ENCODE data around the gene MRPL58.

- TF ChIP-seq CTCF (IDR thresholded peaks at IDR 0.05 in 2 of 3, conservative IDR thresholded peaks at IDR 0.05 in 1 of 3; ENCODE audit: control insufficient read depth in 2 of 3, extremely low read depth in 1 of 3, insufficient read depth in 1 of 3, low read depth in 3 of 3, low read length in 3 of 3): no peak
- no peak for TF ChIP-seq POLR2AphosphoS5 (IDR thresholded peaks at IDR 0.05; ENCODE audit: low read length)
- no peak for TF ChIP-seq CBX3 (IDR thresholded peaks at IDR 0.05; ENCODE audit: borderline replicate concordance, low read depth)
- no peak for TF ChIP-seq REST (IDR thresholded peaks at IDR 0.05; ENCODE audit: low read depth, low read length)
- no peak for TF ChIP-seq IRF5 (IDR thresholded peaks at IDR 0.05; ENCODE audit: borderline replicate concordance)
- no peak for TF ChIP-seq FOXM1 (IDR thresholded peaks at IDR 0.05; ENCODE audit: low read depth, low read length)
- no peak for TF ChIP-seq NBN (IDR thresholded peaks at IDR 0.05)
- TF ChIP-seq MLLT1 (IDR thresholded peaks at IDR 0.05): no peak
These were observed 47.4 kb upstream of the MRPL58 start for GRCh38 chr17:74964988-74965622.

Data from GM12878 (cell line).